Tibial nerve (tissue), 4 donors: ENCODE data around the gene ANO2. TPM values are rescaled to one million over a fixed set of nuclear protein-coding genes. Genes with fewer than 3 reads are reported as not detected.

Experiments used
- DNase-seq, 2 donors: peaks; one replicate each; pipeline ENCODE4 v3.0.0-alpha.2; 2019; ENCODE audit warnings: low spot score in 2 of 2
- H3K27ac ChIP-seq, 4 donors: fragments of 200-600 bp; sonication (generic) in 3 of 4; one replicate each; pipeline ENCODE4 v1.5.1; 2017 to 2019; ENCODE audit warnings: mild to moderate bottlenecking in 1 of 4
- H3K27me3 ChIP-seq, 2 donors: fragments of 200-600 bp; sonication (generic) in 1 of 2; one replicate each; pipeline versions ENCODE4 v1.5.1 to v1.6.0; 2017 to 2019
- H3K36me3 ChIP-seq, 3 donors: fragments of 200-600 bp; sonication (generic); one replicate each; pipeline ENCODE4 v1.5.1; 2018 to 2019
- H3K4me1 ChIP-seq, 4 donors: fragments of 200-600 bp; sonication (generic) in 3 of 4; one replicate each; pipeline ENCODE4 v1.5.1; 2017 to 2019
- H3K4me3 ChIP-seq, 4 donors: fragments of 200-600 bp; sonication (generic) in 3 of 4; one replicate each; pipeline ENCODE4 v1.5.1; 2017 to 2019; ENCODE audit warnings: mild to moderate bottlenecking in 1 of 4, moderate library complexity in 1 of 4
- H3K9me3 ChIP-seq, 4 donors: fragments of 200-600 bp; sonication (generic) in 3 of 4; one replicate each; pipeline ENCODE4 v1.5.1; 2017 to 2019
- EP300 ChIP-seq, 2 donors: sonication (generic); formaldehyde crosslinking; IDR thresholded peaks; one replicate each; pipeline ENCODE4 v1.6.1; 2017; ENCODE audit warnings: antibody characterized with exemption in 2 of 2, mild to moderate bottlenecking in 1 of 2
- POLR2A ChIP-seq, 2 donors: fragments of 450-650 bp; IDR thresholded peaks; one replicate each; pipeline ENCODE4 v1.6.1; 2017; ENCODE audit warnings: antibody characterized with exemption in 2 of 2, mild to moderate bottlenecking in 2 of 2, moderate library complexity in 2 of 2
- WGBS, 2 donors: methylation state at CpG; one replicate each; pipeline ENCODE4 v1.1.5; 2018; 5-methylcytosine and 5-hydroxymethylcytosine counted together
- total RNA-seq, 4 donors: library from RNA; depleted of rRNA; stranded (reverse); fragments of >200 nt; gene quantifications; one replicate each; pipeline ENCODE4 v1.1.0, GENCODE V29; 2016
- TF ChIP-seq, protein P1 (sequence below), 5 experiments: fragments of 200-600 bp in 3 of 5; fragments of 450-650 bp in 2 of 5; sonication (generic) in 3 of 5; IDR thresholded peaks; one replicate each; pipeline ENCODE4 v1.5.1; 2016 to 2019; ENCODE audit warnings: antibody characterized with exemption in 5 of 5, mild to moderate bottlenecking in 3 of 5, moderate library complexity in 2 of 5

ANO2 gene
- total RNA-seq, 4 donors from 2014 or later: 13.8 to 23.2 (median 21.3) TPM

DNA sequence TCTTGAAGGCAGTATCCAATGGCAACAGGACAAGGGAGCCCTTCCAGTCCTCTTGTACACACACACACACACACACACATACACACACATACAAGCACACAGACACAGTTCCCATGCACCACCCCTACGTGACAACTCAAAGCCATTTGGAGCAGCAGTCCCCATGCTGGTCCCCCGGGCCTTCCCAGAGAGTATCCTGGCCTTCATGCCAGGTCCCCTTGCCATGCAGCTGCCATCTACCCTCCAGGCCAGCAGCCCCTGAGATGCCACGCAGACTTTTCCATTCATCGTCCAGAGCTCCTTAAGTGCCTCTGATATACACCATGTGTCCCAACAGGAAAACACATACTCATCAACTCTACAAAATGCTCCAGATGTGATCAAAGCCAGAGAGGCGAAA lies 159.5 kb downstream of the ANO2 start:
- no peak for DNase-seq
- TF ChIP-seq, protein P1, sequence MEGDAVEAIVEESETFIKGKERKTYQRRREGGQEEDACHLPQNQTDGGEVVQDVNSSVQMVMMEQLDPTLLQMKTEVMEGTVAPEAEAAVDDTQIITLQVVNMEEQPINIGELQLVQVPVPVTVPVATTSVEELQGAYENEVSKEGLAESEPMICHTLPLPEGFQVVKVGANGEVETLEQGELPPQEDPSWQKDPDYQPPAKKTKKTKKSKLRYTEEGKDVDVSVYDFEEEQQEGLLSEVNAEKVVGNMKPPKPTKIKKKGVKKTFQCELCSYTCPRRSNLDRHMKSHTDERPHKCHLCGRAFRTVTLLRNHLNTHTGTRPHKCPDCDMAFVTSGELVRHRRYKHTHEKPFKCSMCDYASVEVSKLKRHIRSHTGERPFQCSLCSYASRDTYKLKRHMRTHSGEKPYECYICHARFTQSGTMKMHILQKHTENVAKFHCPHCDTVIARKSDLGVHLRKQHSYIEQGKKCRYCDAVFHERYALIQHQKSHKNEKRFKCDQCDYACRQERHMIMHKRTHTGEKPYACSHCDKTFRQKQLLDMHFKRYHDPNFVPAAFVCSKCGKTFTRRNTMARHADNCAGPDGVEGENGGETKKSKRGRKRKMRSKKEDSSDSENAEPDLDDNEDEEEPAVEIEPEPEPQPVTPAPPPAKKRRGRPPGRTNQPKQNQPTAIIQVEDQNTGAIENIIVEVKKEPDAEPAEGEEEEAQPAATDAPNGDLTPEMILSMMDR (IDR thresholded peaks at IDR 0.05): no peak
- no peak for TF ChIP-seq POLR2A (IDR thresholded peaks at IDR 0.05)
- no peak for TF ChIP-seq EP300 (IDR thresholded peaks at IDR 0.05)
- no peaks in the 10 kb centered on the region for H3K4me1 ChIP-seq
- no peaks in the 10 kb centered on the region for H3K9me3 ChIP-seq
- H3K27ac ChIP-seq: no peak overlapping the region
- WGBS, 2 donors: 90 to 95% methylated on average over 5 of the region's 5 CpGs
- H3K27me3 ChIP-seq: no peaks in the 10 kb centered on the region
- H3K4me3 ChIP-seq: no peak overlapping the region
- no peaks in the 10 kb centered on the region for H3K36me3 ChIP-seq

DNA sequence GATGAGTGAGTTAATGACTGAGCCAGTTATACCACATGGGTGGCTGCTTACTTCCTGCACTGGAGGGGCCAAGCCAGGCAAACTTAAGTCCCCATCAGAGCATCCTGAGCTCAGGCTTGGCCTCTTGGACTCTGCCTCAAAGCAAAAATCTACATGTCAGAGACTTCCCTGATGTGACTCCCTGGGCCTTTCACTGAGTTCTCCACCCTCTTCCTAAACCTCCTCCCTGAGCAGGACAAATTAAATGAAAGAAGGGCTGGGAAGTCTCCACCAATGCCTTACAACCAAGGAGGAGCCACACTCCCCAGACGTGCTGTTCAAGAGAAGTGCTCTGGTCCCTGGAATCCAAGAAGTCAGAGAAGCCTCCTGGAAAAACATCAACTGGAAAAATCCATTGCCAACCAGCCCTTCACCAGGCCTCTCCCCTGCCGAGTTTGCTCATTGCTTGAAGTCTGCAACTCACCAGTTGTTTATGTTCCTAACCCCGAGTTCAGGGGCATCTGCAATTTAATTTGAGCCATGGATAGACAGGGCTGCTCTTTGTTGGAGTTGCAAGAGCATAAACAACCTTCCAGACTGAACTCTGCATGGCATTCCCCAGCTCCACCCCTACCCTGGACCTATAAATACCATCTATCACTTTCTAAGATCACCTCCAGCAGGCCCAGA lies 160.5 kb downstream of the ANO2 start:
- Histone ChIP-seq H3K27me3 (no peaks in the 10 kb centered on the region), H3K4me1 (no peaks in the 10 kb centered on the region), H3K27ac (no peak overlapping the region), H3K4me3 (no peak overlapping the region), H3K36me3 (no peaks in the 10 kb centered on the region), H3K9me3 (no peaks in the 10 kb centered on the region)
- no peak for DNase-seq
- WGBS, 2 donors: 21 to 38% methylated on average over 3 of the region's 3 CpGs
- TF ChIP-seq, protein P1 (IDR thresholded peaks at IDR 0.05): no peak
- TF ChIP-seq POLR2A (IDR thresholded peaks at IDR 0.05) (no peak), EP300 (IDR thresholded peaks at IDR 0.05) (no peak)

DNA sequence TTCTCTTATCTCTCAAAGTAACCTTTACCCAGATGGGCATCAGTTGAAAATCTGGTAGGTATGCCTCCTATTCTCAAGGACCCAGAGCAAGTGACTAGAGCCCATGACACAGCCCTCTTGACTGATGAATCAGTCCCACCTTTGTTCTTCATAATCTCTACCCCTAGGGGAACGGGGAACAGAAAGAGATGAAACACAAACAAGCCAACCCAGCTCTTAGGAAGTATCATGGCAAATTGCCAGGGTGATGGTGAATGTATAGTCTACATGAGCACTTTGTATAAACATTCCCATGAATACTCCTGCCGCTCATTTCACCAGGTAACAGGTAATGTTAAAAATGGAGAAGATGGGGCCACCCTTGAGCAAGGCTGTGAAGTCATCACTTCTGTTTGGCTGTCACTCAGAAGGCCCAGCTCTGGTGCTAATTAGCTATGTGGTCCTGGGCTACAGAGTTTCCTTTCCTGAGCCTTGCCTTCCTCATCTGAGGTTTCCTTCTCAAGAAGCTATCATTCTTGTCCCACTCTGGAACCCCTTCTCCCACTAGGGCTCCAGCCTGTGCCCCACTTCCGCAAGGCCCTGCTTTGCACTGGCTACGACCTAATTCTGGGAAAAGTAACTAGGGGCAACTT lies 161.7 kb downstream of the ANO2 start:
- H3K4me3 ChIP-seq: no peak overlapping the region
- H3K27me3 ChIP-seq: no peaks in the 10 kb centered on the region
- H3K36me3 ChIP-seq: no peaks in the 10 kb centered on the region
- WGBS, 2 donors: 90 to 92% methylated on average over 4 of the region's 4 CpGs
- H3K27ac ChIP-seq: no peak overlapping the region
- DNase-seq: no peak
- no peaks in the 10 kb centered on the region for H3K9me3 ChIP-seq
- TF ChIP-seq POLR2A (IDR thresholded peaks at IDR 0.05) (no peak), EP300 (IDR thresholded peaks at IDR 0.05) (no peak)
- TF ChIP-seq, protein P1 (IDR thresholded peaks at IDR 0.05): no peak
- no peaks in the 10 kb centered on the region for H3K4me1 ChIP-seq

DNA sequence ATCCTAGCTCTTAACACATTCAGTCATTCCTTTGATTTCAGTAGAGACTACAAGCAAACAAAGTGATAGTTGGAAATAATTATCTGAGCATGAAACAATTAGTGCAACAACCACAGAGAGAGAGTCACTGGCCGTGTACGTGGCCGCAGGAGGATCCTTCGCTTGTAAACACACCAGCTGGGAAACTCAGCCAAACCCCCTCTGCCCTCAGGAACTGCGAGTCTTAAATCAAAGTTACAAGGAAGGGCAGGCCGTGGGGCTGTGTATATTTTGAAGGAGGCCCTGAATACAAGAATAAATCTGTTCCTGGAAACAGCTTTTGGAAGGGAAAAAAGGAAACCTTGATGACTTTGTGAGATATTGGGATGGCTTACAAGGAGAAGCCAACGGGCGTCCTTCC lies 164.5 kb downstream of the ANO2 start:
- H3K27me3 ChIP-seq: no peaks in the 10 kb centered on the region
- no peaks in the 10 kb centered on the region for H3K4me1 ChIP-seq
- WGBS, 2 donors: 44 to 45% methylated on average over 8 of the region's 8 CpGs
- H3K9me3 ChIP-seq: no peaks in the 10 kb centered on the region
- H3K4me3 ChIP-seq: no peak overlapping the region
- TF ChIP-seq, protein P1 (IDR thresholded peaks at IDR 0.05): no peak
- TF ChIP-seq EP300 (IDR thresholded peaks at IDR 0.05): no peak
- TF ChIP-seq POLR2A (IDR thresholded peaks at IDR 0.05): no peak
- no peaks in the 10 kb centered on the region for H3K36me3 ChIP-seq
- DNase-seq: no peak
- no peak overlapping the region for H3K27ac ChIP-seq

DNA sequence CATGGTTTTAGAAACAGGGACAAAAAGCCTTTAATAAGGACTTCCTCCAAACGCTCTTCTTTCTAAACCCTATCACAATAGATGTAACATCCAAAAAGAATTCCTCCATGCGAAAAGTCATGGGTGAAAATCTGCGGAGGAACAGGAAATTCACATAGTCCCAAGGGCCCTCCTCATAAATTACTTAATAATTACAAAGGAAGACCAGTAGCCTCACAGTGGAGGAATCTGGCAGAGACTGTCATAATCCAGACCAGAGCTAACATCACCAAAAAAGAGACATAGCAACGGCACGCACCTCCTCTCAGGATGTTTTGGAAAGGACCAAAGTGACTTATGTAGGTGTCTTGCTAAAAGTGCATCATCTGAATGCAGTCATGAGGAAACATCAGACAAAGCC lies 165.7 kb downstream of the ANO2 start:
- Histone ChIP-seq H3K36me3 (no peaks in the 10 kb centered on the region), H3K4me1 (no peaks in the 10 kb centered on the region), H3K27ac (no peak overlapping the region), H3K27me3 (no peaks in the 10 kb centered on the region), H3K9me3 (no peaks in the 10 kb centered on the region), H3K4me3 (no peak overlapping the region)
- WGBS, 2 donors: 68 to 72% methylated on average over 5 of the region's 5 CpGs
- no peak for DNase-seq
- TF ChIP-seq POLR2A (IDR thresholded peaks at IDR 0.05): no peak
- TF ChIP-seq, protein P1 (IDR thresholded peaks at IDR 0.05): no peak
